HG02623 (cell line): Measurements from ENCODE around the gene TTC21A.

Experiments
- ATAC-seq: cut with Tn5 transposase; IDR thresholded peaks from one replicate; pipeline ENCODE4 v1.9.1; 2021; ENCODE audit warnings: moderate library complexity; ENCODE audit not compliant: unreplicated experiment

Gene TTC21A

DNA sequence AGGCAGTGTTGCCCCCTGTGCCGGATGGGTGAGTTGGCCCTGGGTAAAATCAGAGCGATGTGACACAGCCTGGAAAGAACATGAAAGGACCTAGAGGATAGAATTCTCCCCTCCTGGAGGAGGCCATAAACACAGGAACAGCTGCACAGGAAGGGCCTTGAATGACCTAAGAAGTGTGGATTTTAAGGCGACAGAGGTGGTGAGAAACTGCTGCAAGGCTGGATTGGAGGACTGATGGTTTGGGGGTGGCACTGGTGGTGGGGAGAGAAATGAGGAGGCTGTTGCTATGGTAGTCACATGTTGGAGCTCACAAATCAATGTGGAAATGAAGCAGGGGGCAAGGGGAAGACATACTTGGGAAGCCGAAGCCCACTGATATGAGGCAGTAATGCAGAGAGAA is 71.1 kb downstream of the TTC21A start:
- ATAC-seq: no peak

- no peak for ATAC-seq
Observed at GRCh38 chr3:39180183-39180545, 72.7 kb downstream of the TTC21A start.

DNA sequence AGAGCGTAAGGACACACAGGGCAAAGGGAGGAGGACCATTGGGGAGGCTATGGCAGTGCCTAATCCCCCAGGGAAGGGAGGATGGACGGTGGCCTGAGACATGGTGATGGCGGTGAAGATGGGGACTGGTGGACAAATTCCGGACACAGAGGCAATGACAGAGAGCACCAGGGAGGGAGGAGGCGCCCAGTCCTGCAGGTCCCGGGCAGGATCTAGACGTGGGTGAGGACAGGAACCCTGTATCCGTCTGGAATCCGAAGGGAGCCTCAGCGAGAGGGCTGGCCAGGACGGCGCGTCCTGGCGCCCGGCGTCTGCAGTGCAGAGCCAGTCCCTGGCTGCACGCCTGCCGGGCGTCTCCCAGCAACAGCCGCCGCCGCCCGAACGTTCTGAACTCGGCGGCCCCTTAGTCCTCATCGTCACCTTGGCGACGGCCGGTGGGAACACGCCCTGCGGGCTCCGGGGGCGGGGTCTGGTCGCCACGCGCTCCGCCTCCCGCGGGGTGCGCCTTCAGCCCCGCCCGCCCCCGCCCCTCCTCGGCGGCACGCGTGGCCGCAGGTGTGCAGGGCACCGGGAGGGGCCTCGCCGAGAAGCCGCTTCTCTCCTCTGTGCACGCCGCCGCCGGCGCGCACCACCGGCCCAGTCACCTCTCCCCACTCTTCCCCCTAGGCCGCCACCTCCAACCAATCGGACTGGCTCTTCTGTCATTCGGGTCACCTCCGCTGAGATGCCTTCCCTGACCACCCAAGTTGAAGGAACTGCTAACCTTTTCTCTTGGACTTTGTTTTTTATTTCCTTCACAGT is 73.3 kb downstream of the TTC21A start:
- peak; percentile 82 for ATAC-seq

DNA sequence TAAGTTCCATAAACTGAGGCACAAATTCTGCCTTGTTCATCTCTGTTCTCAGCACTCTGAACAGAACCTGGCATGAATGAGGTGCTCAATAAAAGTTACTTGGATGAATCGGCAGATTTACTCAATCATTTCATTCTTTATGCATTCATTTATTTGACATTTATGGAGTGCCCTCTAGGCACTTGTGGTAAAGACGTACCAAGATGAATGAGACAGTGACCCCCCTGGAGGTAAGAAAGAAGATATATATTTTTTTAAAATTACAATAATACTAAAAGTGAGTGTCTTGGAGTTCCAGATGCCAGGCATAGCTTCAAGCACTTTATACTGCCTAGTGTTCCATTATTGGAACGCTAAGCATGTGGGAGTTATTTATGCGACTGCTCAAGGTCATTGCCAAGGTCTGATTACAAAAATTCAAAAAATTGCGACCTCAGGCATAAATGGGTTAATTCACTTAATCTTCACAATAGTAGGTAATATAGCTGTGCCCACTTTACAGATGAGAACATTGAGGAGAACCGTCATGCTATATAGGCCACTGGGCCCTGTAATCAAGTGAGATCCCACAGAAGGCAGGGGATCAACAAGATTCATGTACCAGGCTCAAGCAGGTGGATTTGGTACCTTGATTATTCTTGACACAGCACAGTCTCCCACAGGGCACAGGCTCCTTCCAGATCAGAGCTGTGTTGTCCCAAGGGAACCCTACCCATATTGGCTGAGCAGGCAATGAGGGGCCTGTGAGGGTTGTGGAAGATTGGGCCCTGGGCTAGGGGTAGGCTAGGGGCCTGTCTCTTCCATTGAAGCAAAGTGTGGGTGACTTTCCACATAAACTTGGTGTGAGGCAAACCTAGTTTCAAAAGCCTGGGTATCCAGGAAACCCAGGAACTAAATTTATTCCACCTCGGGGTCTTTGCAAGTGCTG is 74.2 kb downstream of the TTC21A start:
- ATAC-seq: no peak

DNA sequence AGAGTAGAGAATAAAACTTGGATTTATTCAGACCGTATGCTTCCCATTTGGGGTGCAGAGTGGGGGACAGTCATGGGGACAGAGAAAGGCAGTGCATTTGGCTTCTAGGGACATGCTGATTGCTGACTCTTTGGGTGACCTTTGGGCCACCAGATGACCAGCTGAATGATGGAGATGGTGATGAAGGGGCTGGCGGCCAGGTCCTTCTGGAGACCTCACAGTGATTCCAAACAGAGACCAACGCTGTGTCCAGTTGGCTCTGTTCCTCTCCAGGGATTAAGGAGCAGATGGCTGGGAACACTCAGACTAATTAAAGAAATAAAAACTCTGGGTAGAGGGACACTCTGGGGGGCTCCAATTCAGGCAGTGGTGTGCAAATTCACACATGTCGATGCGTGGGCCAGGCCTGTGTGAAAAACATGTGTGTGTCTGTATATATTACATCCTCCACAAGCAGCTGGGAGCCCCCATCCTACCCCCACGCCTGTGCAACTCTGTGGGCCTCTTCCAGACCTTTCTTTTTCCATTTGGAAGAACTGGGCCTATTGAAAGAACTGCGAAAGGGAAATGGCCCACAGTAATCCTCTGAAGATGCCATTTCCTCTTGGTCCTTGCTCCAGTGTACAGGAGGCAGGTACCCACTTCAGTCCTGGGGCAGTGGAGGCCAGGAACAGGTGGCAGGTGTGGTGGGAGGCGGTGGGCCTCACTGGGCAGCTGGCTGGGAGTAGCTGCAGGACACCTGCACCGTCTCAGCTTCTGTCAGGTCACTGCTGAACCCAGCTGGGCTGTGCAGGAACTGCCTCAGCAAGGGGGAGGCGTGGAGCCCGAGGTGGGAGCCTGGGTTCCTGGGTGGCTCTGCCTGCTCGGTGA is 76.0 kb downstream of the TTC21A start:
- no peak for ATAC-seq

DNA sequence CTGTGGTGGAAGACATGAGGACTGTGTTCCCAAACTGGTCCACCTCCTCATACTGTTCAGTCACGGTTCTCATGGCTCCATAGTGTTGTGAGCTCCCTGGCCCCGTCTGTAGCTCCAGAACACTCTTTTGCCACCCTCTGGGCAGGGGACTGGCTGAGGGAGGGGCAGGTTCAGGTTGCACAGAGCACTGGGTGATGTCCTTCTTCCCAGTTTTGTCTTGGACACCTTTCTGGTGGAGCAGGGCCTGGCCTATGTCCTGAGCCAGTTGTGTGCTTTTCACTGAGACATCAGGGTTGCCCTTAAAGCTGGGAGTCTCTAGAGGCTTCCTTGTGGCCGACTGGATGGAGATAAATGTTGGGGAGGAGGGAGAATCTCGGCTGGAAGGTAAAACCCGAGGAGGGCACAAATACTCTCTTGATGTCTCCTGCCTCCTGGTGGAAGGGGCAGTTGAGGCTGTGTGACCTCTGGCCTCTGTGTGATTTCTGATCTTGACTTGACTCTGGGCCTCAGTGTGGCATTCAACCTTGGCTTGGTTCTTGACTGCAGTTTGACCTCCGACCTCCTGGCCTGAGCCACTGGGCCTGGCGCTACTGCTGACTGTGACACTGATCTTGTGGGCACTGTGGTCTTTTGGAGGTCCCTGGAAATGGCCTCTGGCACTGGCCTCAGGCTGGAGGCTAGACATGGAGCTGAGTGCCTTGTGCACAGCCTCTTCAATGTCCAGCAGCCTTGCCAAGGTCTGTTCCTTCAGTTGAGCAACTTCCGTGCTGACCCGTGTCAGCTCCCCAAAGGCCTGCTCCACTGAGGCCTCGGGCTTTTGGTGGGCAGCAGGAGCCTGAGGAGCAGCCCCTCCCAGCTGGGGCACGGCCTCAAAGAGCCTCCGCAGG is 76.8 kb downstream of the TTC21A start:
- no peak for ATAC-seq

GRCh38 chr3:39184968-39185285 is 77.4 kb downstream of the TTC21A start:
- no peak for ATAC-seq

GRCh38 chr3:39185326-39185958 is 78.0 kb downstream of the TTC21A start:
- ATAC-seq: no peak

DNA sequence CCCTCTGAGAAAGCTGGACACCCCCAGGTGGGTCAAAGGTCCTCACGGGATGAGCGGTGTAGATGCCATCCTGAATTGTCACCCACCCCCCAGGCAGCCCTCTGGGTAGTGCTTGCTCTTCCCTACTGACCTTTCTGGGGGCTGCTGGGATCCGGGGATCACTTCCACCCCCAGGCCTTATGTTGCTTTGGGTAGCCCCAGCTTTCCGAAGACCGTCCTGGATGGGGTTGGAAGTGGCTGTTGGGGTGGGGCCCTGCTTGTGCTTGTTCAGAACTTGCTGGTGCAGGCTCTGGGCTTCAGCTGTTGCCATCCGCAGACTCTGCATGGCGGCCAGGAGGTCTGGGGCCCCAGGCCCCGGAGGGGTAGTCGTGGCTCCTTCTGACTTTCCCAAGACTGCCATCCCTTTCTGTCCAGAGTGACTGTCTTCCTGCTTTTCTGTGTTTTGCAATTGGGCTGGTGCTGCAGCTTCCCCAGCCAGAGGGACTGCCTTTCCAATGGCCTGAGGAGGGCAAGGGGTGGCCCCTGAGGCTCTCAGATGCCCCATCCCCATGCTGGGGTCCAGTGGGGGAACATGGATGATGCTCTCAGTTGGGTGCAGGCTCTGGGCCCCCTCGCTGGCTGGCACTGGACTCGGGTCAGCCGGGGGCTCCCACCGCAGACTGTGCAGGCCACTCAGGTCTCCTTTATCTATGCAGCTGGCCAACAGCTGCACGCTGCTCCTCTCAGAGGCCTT is 78.6 kb downstream of the TTC21A start:
- no peak for ATAC-seq

DNA sequence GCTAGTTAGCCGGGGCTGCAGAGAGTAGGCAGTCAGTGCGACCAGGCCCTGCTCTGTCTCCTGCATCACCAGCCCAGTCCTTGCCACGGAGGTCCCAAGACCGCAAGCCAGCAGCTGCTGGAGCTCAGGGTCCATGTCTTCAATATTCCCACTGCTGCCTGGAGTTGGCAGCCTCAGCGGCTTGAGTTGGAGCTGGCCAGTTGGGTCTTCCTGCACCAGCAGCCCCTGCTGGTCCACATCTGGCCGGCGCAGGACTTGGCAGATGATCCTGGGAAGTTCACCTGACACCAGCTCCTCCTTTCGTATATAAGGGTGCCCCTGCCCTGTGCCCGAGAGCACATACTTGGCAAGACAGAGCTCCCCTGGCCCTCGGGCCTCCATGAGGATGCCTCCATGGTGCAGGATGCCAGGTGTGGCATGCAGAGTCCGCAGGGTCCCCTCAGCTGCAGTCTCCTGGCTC is 79.2 kb downstream of the TTC21A start:
- ATAC-seq: no peak

- ATAC-seq: no peak
Observed at GRCh38 chr3:39187372-39188155, 80.1 kb downstream of the TTC21A start.
